Measurements from ENCODE around the gene DENND1B.

DNA sequence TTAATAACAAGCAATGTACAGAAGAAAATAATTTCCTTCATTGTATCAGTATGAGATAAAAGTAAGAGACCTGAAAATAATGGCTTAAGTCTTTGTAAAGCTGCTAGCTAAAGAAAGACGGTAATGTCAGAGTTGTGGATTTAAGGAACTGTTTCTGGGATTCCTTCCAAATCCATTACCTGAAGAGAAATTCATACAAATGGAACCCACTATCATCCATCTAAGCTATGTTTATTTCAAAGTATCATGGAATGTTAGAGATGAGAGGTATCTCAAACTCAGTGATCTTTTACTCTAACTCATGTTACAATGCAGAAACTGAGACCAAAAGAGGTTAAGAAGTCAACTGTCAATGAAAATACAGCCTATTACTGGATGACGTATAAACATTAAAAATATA lies 197.7 kb downstream of the DENND1B start:
- TF ChIP-seq, protein P1, sequence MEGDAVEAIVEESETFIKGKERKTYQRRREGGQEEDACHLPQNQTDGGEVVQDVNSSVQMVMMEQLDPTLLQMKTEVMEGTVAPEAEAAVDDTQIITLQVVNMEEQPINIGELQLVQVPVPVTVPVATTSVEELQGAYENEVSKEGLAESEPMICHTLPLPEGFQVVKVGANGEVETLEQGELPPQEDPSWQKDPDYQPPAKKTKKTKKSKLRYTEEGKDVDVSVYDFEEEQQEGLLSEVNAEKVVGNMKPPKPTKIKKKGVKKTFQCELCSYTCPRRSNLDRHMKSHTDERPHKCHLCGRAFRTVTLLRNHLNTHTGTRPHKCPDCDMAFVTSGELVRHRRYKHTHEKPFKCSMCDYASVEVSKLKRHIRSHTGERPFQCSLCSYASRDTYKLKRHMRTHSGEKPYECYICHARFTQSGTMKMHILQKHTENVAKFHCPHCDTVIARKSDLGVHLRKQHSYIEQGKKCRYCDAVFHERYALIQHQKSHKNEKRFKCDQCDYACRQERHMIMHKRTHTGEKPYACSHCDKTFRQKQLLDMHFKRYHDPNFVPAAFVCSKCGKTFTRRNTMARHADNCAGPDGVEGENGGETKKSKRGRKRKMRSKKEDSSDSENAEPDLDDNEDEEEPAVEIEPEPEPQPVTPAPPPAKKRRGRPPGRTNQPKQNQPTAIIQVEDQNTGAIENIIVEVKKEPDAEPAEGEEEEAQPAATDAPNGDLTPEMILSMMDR (IDR thresholded peaks at IDR 0.05): no peak
- no peak for TF ChIP-seq POLR2A (IDR thresholded peaks at IDR 0.05)
